Measurements from ENCODE around the gene RASAL2.

DNA sequence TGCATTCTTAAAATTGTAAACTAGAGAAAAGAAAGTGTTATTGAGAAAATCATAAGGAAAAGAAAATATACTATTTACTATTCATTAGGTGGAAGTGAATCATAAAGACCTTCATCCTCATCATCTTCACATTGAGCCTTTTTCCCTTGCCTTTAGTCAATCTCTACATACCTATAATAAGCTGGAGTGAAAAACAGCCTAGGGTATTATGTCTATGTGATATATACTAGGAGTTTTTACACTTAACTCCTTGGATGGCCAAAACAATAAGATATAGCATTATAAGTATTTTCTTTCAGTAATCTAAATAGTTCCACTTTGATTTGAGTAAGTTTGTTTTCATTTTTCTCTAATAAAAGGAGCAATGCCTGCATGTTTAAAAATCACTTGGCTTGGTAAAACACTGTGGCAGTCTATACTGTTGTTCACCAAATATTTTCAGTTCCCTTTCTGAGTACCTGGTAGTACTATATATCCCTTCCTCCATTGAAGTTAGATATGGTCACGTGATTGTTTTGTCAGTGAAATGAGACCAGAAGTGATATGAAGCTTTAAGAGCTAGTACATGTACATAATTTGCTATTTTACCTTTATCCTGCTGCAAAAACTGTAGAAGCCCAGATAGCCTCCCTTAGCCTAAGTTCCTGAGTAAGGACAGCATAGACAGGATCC, 324.5 kb downstream of the RASAL2 start:
- TF ChIP-seq, protein P1, sequence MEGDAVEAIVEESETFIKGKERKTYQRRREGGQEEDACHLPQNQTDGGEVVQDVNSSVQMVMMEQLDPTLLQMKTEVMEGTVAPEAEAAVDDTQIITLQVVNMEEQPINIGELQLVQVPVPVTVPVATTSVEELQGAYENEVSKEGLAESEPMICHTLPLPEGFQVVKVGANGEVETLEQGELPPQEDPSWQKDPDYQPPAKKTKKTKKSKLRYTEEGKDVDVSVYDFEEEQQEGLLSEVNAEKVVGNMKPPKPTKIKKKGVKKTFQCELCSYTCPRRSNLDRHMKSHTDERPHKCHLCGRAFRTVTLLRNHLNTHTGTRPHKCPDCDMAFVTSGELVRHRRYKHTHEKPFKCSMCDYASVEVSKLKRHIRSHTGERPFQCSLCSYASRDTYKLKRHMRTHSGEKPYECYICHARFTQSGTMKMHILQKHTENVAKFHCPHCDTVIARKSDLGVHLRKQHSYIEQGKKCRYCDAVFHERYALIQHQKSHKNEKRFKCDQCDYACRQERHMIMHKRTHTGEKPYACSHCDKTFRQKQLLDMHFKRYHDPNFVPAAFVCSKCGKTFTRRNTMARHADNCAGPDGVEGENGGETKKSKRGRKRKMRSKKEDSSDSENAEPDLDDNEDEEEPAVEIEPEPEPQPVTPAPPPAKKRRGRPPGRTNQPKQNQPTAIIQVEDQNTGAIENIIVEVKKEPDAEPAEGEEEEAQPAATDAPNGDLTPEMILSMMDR (conservative IDR thresholded peaks at IDR 0.05 in 1 of 2, IDR thresholded peaks at IDR 0.05 in 1 of 2; ENCODE audit: low read depth in 1 of 2, low read length in 2 of 2) = no peak
- TF ChIP-seq EZH2 (IDR thresholded peaks at IDR 0.05; ENCODE audit: low read length, missing control alignments) = no peak
